ENCODE measurements around the gene HNRNPUL1. TPM values are rescaled to one million over a fixed set of nuclear protein-coding genes. Genes with fewer than 3 reads are reported as not detected.

HNRNPUL1 gene
- total and polyA plus RNA-seq, 2 of the 8 experiments (the other 6 are each of a cell fraction or from before 2014, with no cell fraction given) = 99.5 to 264 TPM

- H3K36me3 ChIP-seq (ENCODE audit: control insufficient read depth in 2 of 4, insufficient read depth in 4 of 4, low read length in 3 of 4) = peaks cover 53 to 75% (median 65%) of the 10 kb centered on the region in 4 experiments
- no peak overlapping the region for H4K8ac ChIP-seq (ENCODE audit: extremely low read depth, insufficient read depth, low read length)
- TF ChIP-seq ASH2L (IDR thresholded peaks at IDR 0.05; ENCODE audit: low read length) = no peak
- no peak for TF ChIP-seq RXRA (IDR thresholded peaks at IDR 0.05; ENCODE audit: insufficient read depth, low read depth, low read length)
- no peak for TF ChIP-seq ATF3 (IDR thresholded peaks at IDR 0.05; ENCODE audit: insufficient read depth, low read depth, low read length)
- TF ChIP-seq CHD1 (IDR thresholded peaks at IDR 0.05; ENCODE audit: low read depth, low read length) = no peak
- no peak for TF ChIP-seq CEBPB (IDR thresholded peaks at IDR 0.05; ENCODE audit: low read depth, low read length)
- TF ChIP-seq SAP30 (IDR thresholded peaks at IDR 0.05; ENCODE audit: insufficient read depth, insufficient replicate concordance, low read length) = no peak
These were observed 40.7 kb downstream of the HNRNPUL1 start for GRCh38 chr19:41304706-41305483.

More at GRCh38 chr19:41304706-41305483, 40.7 kb downstream of the HNRNPUL1 start:
- no peak overlapping the region for H3K4me2 ChIP-seq (ENCODE audit: insufficient read depth in 1 of 2, low read depth in 2 of 2, low read length in 2 of 2)
- H2AK5ac ChIP-seq (ENCODE audit: low read depth, low read length) = no peak overlapping the region
- no peak overlapping the region for H3K9ac ChIP-seq (replicated peaks in 1 of 4; ENCODE audit: extremely low read depth in 1 of 4, low read depth in 3 of 4, low read length in 3 of 4)
- peaks cover 0 to 10% (median under 1%) of the 10 kb centered on the region in 4 experiments; a peak in 3 of 7 replicates for H3K4me1 ChIP-seq (replicated peaks in 1 of 4; ENCODE audit: control insufficient read depth in 3 of 4, insufficient read depth in 4 of 4, low read length in 3 of 4)
- peaks cover 2% of the 10 kb centered on the region for H3K23me2 ChIP-seq (ENCODE audit: low read depth, low read length)
- no peak for DNase-seq (ENCODE audit: low read depth in 1 of 2, low spot score in 2 of 2)
- ChIA-PET POLR2A (ENCODE audit: partially characterized antibody) (interaction anchor here (0.7 to 22.6 kb wide), 3 partner anchors 17 to 96 kb away, joined by 3 to 579 read pairs (median 137); partner anchors contain the start of gene HNRNPUL1), CTCF (ENCODE audit: partially characterized antibody) (interaction anchor here (0.7 to 7.3 kb wide), 5 partner anchors 9 to 124 kb away, joined by 3 to 63 read pairs (median 4); no protein-coding TSS in a partner anchor)
- H3K4me3 ChIP-seq (ENCODE audit: extremely low read depth in 1 of 4, insufficient read depth in 2 of 4, low read depth in 3 of 4, low read length in 4 of 4) = no peak overlapping the region
- H3K4ac ChIP-seq (replicated peaks; ENCODE audit: insufficient read length, low read depth, low read length) = no peak overlapping the region
- no peak overlapping the region for H2BK20ac ChIP-seq (ENCODE audit: low read length)
- no peak overlapping the region for H3K56ac ChIP-seq (replicated peaks; ENCODE audit: insufficient read length, low read depth, low read length)
- no peak overlapping the region for H3K23ac ChIP-seq (ENCODE audit: insufficient read length)
- 95% methylated on average over 4 of the region's 4 CpGs; no CpG with 5 or more reads in 1 of the 2 experiments for WGBS, 2 experiments (ENCODE audit: extremely low coverage in 1 of 2, insufficient coverage in 1 of 2, insufficient read length in 1 of 2, insufficient replicate concordance in 2 of 2, low coverage in 1 of 2, low lambda C conversion rate in 2 of 2, missing lambda C conversion rate in 1 of 2)
- H4K5ac ChIP-seq (ENCODE audit: insufficient read length, low read depth, low read length) = no peak overlapping the region
- no peak for FAIRE-seq
- no peak overlapping the region for H2BK5ac ChIP-seq (ENCODE audit: low read depth, low read length)
- no peaks in the 10 kb centered on the region; the same call in 1 of the 2 replicates for H3K79me1 ChIP-seq (ENCODE audit: low read depth, low read length)
- H3K27ac ChIP-seq (ENCODE audit: low read depth, low read length) = no peak overlapping the region
- no peak overlapping the region for H4K91ac ChIP-seq (replicated peaks; ENCODE audit: insufficient read length, low read length)
- no peak overlapping the region for H2AFZ ChIP-seq (ENCODE audit: low read length)
- no peaks in the 10 kb centered on the region for H3K79me2 ChIP-seq (ENCODE audit: control insufficient read depth in 1 of 2, insufficient read depth in 2 of 2, low read length in 2 of 2)
- no peak overlapping the region for H3K18ac ChIP-seq (ENCODE audit: extremely low read depth, low read length)
- no peak overlapping the region for H2BK15ac ChIP-seq (ENCODE audit: low read length)
- H3K9me3 ChIP-seq (ENCODE audit: insufficient read depth in 2 of 2, low read depth in 1 of 2, low read length in 1 of 2) = no peaks in the 10 kb centered on the region
- H2BK120ac ChIP-seq (replicated peaks; ENCODE audit: low read depth, low read length) = no peak overlapping the region
- H3K14ac ChIP-seq (ENCODE audit: insufficient read length) = no peak overlapping the region
- H3K27me3 ChIP-seq (replicated peaks in 1 of 4; ENCODE audit: control insufficient read depth in 3 of 4, extremely low read depth in 1 of 4, insufficient read depth in 3 of 4, low read length in 3 of 4) = no peaks in the 10 kb centered on the region
- H4K20me1 ChIP-seq (replicated peaks in 1 of 2; ENCODE audit: control insufficient read depth in 1 of 2, insufficient read depth in 2 of 2, low read length in 2 of 2) = peaks cover 6 to 17% of the 10 kb centered on the region in 2 experiments
- no peak overlapping the region for H2BK12ac ChIP-seq (ENCODE audit: low read depth, low read length)
